HG03196 (cell line): ENCODE results near the gene ZNF316.

ENCODE experiments used
- ATAC-seq: cut with Tn5 transposase; IDR thresholded peaks from one replicate; pipeline ENCODE4 v1.9.1; 2021; ENCODE audit not compliant: unreplicated experiment

The ZNF316 gene

DNA sequence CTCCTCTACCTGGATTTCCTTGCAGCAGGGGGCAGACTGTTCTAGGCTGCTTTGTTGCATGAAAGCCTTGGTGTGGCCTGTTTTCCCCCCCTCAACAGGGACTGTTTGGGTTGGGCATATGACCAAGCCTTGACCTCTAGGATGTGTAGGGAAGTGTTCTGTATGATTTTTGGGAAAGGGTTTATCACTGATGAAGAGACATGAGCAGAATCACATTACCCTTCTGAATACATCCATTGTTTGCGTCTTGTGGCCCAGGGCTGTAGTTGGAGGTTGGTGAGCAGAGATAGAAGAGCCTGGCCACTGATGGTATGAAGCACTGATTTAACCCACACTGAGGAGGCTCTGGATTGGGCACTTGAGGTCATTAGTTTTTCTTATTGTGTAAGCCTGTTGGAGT lies 43.0 kb downstream of the ZNF316 start:
- no peak for ATAC-seq

DNA sequence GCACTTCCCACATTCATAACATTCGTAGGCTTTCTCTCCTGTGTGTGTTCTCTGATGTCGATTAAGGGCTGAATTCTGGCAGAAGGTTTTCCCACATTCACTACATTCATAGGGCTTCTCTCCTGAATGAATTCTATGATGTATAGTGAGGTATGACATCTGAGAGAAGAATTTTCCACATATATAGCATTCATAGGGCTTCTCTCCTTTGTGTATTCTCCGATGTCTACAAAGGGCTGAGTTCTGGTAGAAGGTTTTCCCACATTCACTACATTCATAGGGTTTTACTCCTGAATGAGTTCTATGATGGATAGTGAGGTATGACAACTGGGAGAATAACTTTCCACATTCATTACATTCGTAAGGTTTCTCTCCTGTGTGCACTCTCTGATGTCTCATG lies 54.0 kb downstream of the ZNF316 start:
- ATAC-seq = no peak

DNA sequence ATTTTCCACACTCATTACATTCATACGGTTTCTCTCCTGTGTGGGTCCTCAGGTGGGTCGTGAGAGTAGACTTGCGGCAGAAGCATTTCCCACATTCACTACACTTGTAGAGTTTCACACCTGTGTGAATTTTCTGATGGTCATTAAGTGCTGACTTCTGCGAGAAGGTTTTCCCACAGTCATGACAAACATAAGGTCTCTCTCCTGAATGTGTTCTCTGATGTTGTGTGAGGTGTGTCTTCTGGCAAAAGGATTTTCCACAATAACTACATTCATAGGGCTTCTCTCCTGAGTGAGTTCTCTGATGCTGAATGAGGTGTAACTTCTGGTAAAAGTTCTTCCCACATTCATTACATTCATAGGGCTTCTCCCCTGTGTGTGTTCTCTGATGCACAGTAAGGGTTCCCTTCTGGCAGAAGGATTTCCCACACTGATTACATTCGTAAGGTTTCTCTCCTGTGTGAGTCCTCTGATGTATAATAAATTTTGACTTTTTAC lies 54.5 kb downstream of the ZNF316 start:
- ATAC-seq = no peak

DNA sequence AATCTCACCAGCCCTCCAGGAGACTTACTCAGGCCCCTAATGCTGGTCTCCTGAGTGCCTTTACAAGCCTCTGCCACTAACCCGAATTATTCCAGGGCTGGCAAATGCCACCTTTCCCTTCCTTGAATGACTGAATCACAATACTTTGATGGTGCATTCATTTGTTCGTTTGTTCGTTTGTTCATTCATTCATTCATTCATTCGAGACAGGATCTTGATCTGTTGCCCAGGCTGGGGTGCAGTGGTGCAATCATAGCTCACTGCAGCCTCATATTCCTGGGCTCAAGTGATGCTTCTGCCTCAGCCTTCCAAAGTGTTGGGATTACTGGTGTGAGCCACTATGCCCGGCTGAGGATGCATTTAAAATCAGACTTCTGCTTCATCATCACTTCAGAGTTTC lies 63.7 kb downstream of the ZNF316 start:
- ATAC-seq = no peak

DNA sequence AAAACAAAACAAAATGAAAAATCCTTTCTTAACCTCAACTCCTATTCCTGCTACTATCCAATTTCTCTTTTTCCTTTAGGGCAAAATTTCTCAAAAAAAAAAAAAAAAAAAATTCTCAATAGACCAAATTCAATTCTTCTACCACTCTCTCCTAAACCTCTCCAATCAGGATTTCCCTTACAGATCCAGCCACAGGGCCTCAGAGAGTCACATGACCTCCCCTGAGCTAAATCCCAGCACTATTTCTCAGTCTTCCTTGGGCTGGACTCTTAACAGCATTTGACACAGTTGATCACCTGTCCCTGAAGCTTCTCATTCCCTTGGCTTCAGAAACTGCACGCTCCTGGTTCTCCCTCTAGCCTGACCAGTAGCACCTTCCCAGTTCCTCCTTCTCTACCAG lies 64.7 kb downstream of the ZNF316 start:
- no peak for ATAC-seq
